Fibroblast of lung (primary cell): Measurements from ENCODE around the gene TBXAS1. TPM values are rescaled to one million over a fixed set of nuclear protein-coding genes. Genes with fewer than 3 reads are reported as not detected.
A peak's percentile ranks its signal among the peaks of the same experiment; 100 is the strongest.

Experiments used
- DNase-seq, 2 donors: peaks; one replicate each; pipeline versions ENCODE4 v3.0.0 to v3.0.0-alpha.2; 2010; ENCODE audit warnings: low read depth in 2 of 2
- H2AFZ ChIP-seq: 2 replicates; pipeline ENCODE4 v1.5.1; 2012; ENCODE audit warnings: low read length, control low read depth, inconsistent platforms
- H3K27ac ChIP-seq: 2 replicates; pipeline ENCODE4 v1.5.1; 2011; ENCODE audit warnings: low read length, control low read depth; ENCODE audit not compliant: insufficient read depth
- H3K27me3 ChIP-seq: 2 replicates; pipeline ENCODE4 v1.5.1; 2011; ENCODE audit warnings: mild to moderate bottlenecking, low read length; ENCODE audit not compliant: control insufficient read depth, insufficient read depth
- H3K36me3 ChIP-seq: 2 replicates; pipeline ENCODE4 v1.5.1; 2011; ENCODE audit warnings: low read length; ENCODE audit not compliant: control insufficient read depth, insufficient read depth
- H3K4me1 ChIP-seq: 2 replicates; pipeline ENCODE4 v1.5.1; 2011; ENCODE audit warnings: low read length; ENCODE audit not compliant: control insufficient read depth, insufficient read depth; ENCODE audit errors: extremely low read depth
- H3K4me2 ChIP-seq: 2 replicates; pipeline ENCODE4 v1.5.1; 2011; ENCODE audit warnings: low read length, control low read depth; ENCODE audit not compliant: insufficient read depth; ENCODE audit errors: extremely low read depth
- H3K4me3 ChIP-seq, 4 experiments: fragments of 200-600 bp in 1 of 4; sonication (generic) in 1 of 4; replicated peaks in 1 of 4; 2 replicates each; pipeline ENCODE4 v1.5.1; 2011 to 2016; ENCODE audit warnings: low read length in 4 of 4, low read depth in 3 of 4, mild to moderate bottlenecking in 3 of 4, control low read depth in 2 of 4, inconsistent platforms in 1 of 4, mixed read lengths in 1 of 4; ENCODE audit not compliant: insufficient read depth in 1 of 4; ENCODE audit errors: control extremely low read depth in 1 of 4
- H3K79me2 ChIP-seq: 2 replicates; pipeline ENCODE4 v1.5.1; 2012; ENCODE audit warnings: mild to moderate bottlenecking, low read length, inconsistent platforms; ENCODE audit not compliant: control insufficient read depth, insufficient read depth
- H3K9ac ChIP-seq: 2 replicates; pipeline ENCODE4 v1.5.1; 2011; ENCODE audit warnings: mild to moderate bottlenecking, low read length, control low read depth; ENCODE audit not compliant: insufficient read depth
- H3K9me3 ChIP-seq: 2 replicates; pipeline ENCODE4 v1.5.1; 2012; ENCODE audit warnings: low read depth, low read length; ENCODE audit not compliant: control insufficient read depth, insufficient read depth
- H4K20me1 ChIP-seq: 2 replicates; pipeline ENCODE4 v1.5.1; 2011; ENCODE audit warnings: low read length; ENCODE audit not compliant: control insufficient read depth, insufficient read depth; ENCODE audit errors: extremely low read depth
- EZH2 ChIP-seq: IDR thresholded peaks from 2 replicates; pipeline ENCODE4 v1.5.1; 2012; ENCODE audit warnings: low read length, control low read depth, mild to moderate bottlenecking; ENCODE audit errors: missing control alignments
- polyA plus RNA-seq, 2 donors: library from polyadenylated mRNA; depleted of rRNA in 1 of 2; stranded (reverse) in 1 of 2; unstranded in 1 of 2; fragments of >200 nt; gene quantifications; 2 replicates each; pipeline ENCODE4 v1.2.1, GENCODE V29; 2011 to 2012; ENCODE audit warnings: missing spikeins in 1 of 2
- total RNA-seq: library from RNA; depleted of rRNA; stranded (reverse); fragments of >200 nt; gene quantifications from 2 replicates; pipeline ENCODE4 v1.2.1, GENCODE V29; 2014
- TF ChIP-seq, protein P1 (sequence below), 2 donors: IDR thresholded peaks in 1 of 2; conservative IDR thresholded peaks in 1 of 2; 1 replicate in 1 of 2; 2 replicates in 1 of 2; pipeline ENCODE4 v1.5.1; 2011 to 2012; ENCODE audit warnings: low read length in 2 of 2, control low read depth in 1 of 2, inconsistent platforms in 1 of 2, low read depth in 1 of 2, mild to moderate bottlenecking in 1 of 2

Gene TBXAS1
- total and polyA plus RNA-seq, 2 donors (not counting 1 experiment from before 2014, with no cell fraction given), result 1.5 to 2.1 TPM

DNA sequence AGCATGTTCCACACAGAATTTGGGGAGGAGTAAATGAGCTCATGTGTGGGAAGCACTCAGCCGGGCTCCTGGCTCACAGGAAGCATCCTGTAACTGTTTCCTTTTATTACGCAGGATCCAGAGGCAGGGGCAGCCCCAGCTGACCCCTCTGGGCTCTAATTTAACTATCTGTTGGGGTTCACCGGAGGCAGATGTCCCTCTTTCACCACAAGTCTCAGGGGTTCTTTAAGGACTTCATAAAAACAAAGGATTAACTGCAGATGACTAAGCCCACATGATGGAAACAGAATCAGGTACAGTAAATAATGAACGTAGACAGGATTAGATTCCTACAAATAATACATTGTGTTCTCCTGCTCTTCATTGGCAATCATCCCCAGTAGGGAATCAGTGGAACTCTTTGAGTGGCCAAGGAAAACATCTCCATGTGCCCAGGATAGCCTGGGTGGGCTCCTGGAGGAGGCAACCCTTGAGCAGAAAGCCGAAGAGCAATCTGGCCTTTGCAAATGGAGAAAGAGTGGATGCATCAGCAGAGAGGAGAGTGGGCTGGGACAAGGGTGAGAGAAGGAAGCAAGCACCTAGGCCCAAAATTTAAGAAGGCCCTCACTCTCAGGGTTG is 24.6 kb downstream of the TBXAS1 start:
- Histone ChIP-seq H3K27me3 (peaks cover 2% of the 10 kb centered on the region), H3K9ac (no peak overlapping the region), H3K79me2 (no peaks in the 10 kb centered on the region), H3K4me3 (no peak overlapping the region), H3K27ac (no peak overlapping the region), H3K4me1 (no peaks in the 10 kb centered on the region), H2AFZ (no peak overlapping the region), H3K4me2 (no peak overlapping the region), H4K20me1 (no peaks in the 10 kb centered on the region), H3K9me3 (no peaks in the 10 kb centered on the region), H3K36me3 (no peaks in the 10 kb centered on the region)
- peak in 1 of 2 donors; percentile 65 for DNase-seq
- TF ChIP-seq EZH2, result no peak
- TF ChIP-seq, protein P1, sequence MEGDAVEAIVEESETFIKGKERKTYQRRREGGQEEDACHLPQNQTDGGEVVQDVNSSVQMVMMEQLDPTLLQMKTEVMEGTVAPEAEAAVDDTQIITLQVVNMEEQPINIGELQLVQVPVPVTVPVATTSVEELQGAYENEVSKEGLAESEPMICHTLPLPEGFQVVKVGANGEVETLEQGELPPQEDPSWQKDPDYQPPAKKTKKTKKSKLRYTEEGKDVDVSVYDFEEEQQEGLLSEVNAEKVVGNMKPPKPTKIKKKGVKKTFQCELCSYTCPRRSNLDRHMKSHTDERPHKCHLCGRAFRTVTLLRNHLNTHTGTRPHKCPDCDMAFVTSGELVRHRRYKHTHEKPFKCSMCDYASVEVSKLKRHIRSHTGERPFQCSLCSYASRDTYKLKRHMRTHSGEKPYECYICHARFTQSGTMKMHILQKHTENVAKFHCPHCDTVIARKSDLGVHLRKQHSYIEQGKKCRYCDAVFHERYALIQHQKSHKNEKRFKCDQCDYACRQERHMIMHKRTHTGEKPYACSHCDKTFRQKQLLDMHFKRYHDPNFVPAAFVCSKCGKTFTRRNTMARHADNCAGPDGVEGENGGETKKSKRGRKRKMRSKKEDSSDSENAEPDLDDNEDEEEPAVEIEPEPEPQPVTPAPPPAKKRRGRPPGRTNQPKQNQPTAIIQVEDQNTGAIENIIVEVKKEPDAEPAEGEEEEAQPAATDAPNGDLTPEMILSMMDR (conservative IDR thresholded peaks at IDR 0.05 in 1 of 2, IDR thresholded peaks at IDR 0.05 in 1 of 2; ENCODE audit: low read depth in 1 of 2, low read length in 2 of 2), result no peak

DNA sequence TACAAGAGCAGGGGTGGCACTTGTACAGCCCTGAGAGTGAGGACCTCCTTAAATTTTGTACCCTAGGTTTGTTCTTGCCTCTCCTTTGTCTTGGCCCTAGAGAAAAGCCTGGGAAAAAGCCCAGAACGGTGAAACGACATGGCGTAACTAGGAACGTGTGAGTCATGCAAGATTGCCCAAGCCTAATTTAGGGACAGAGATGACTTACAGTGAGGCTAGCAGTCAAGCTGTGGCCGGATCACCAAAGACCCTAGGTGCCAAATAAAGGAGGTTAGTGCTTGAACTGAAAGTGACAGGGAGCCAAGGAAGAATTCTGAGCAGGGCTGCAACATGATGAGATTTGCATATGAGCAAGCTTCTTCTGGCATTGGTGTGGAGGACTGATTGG is 25.1 kb downstream of the TBXAS1 start:
- TF ChIP-seq, protein P1 (conservative IDR thresholded peaks at IDR 0.05 in 1 of 2, IDR thresholded peaks at IDR 0.05 in 1 of 2; ENCODE audit: low read depth in 1 of 2, low read length in 2 of 2), result no peak
- TF ChIP-seq EZH2, result no peak
- H2AFZ ChIP-seq, result no peak overlapping the region

DNA sequence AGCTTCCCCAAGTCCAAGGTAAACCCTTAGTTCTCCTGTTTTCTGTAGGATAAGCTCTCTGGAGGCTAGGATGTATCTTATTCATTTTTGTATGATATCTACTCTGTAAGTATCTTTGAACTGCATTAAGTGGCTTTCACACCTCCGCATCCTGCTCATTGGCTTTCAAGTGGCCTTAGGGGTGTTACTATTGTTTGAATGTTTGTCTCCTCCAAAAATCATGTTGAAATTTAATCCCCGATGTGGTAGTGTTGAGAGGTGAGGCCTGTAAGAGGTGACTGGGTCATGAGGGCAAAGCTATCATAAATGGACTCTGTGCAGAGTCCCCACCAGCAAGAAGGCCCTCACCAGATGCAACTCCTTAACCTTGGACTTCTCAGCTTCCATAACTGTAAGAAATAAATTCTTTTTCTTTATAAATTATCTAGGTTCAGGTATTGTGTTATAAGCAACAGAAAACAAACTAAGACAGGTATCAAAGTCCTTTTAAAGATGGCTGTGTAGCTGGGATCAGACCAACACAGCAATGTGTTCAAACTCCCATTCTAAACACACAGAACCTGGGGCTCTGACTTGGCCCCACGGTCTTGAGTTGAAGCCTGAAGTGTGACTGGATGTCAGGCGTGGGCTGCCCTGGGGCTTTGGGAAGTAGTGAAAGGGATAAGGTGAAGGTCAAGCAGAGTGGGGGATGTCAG is 25.9 kb downstream of the TBXAS1 start:
- Histone ChIP-seq H3K4me3 (no peak overlapping the region), H3K27ac (no peak overlapping the region), H3K4me2 (no peak overlapping the region), H2AFZ (no peak overlapping the region), H3K27me3 (peaks cover 2% of the 10 kb centered on the region), H4K20me1 (no peaks in the 10 kb centered on the region), H3K4me1 (no peaks in the 10 kb centered on the region), H3K79me2 (no peaks in the 10 kb centered on the region), H3K9ac (no peak overlapping the region), H3K9me3 (no peaks in the 10 kb centered on the region), H3K36me3 (no peaks in the 10 kb centered on the region)
- no peak for TF ChIP-seq EZH2
- TF ChIP-seq, protein P1 (conservative IDR thresholded peaks at IDR 0.05 in 1 of 2, IDR thresholded peaks at IDR 0.05 in 1 of 2; ENCODE audit: low read depth in 1 of 2, low read length in 2 of 2), result no peak
- DNase-seq, result no peak

More for the DNA sequence above, 25.1 kb downstream of the TBXAS1 start:
- Histone ChIP-seq H3K4me3 (no peak overlapping the region), H3K9me3 (no peaks in the 10 kb centered on the region), H3K4me2 (no peak overlapping the region), H3K27ac (no peak overlapping the region), H3K4me1 (no peaks in the 10 kb centered on the region), H3K27me3 (peaks cover 2% of the 10 kb centered on the region), H4K20me1 (no peaks in the 10 kb centered on the region), H3K9ac (no peak overlapping the region), H3K79me2 (no peaks in the 10 kb centered on the region), H3K36me3 (no peaks in the 10 kb centered on the region)
- DNase-seq, result peak; percentile 54 to 90
